Measurements from ENCODE around the gene DIS3L.
A peak's percentile ranks its signal among the peaks of the same experiment; 100 is the strongest.

The DIS3L gene

GRCh38 chr15:66293419-66294156 is at the start of gene DIS3L:
DIS3L (plus strand) TSS chr15:66293568; CDS start chr15:66293597, 29 bp downstream.
- TF ChIP-seq CTCF (IDR thresholded peaks at IDR 0.05) = no peak

DNA sequence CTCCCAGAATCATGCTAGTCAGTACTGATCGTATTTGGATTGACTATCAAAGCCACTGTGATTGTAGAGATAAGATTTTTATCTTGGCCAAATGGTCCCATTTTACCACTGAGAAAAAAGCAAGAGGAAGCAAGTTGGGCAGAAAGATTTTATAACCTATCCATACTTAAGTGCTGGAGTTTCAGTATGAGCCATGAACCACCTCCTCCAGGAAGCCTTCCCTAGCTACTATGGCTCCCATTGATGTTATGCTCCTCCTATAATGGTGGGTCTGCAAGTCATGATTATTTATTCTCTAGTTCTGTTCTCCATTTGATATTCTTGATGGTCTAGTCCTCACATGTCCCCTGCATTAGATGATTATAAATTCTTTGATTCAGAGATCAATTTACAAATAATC is 46.4 kb upstream of the DIS3L start:
- no peak for TF ChIP-seq CTCF (IDR thresholded peaks at IDR 0.05)

DNA sequence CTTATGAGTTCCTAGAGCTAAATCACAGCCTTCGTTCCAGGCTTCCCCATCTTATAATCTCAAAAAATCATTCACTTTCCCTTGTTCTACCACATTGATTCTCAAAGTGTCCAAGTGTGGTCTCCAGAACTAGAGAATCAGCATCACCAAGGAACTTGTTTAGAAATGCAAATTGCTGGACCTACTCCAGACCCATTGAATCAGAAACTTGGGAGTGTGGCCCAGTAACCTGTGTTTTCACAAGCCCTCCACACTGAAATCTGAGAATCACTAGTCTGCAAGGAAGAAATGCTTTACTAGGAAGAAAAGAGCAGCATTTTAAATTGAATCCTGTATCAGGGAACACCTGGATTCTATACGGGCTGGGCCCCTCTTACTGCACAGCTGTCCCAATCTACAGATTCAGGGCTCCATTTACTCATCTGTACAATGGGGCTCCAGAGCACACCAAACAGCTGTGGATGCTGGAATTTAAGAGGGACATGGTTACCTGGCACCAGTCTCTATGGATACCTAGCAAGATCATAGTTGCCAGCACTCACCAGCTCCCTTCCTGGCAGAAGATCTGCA is 43.7 kb upstream of the DIS3L start:
- no peak for TF ChIP-seq CTCF (IDR thresholded peaks at IDR 0.05)

- no peak for TF ChIP-seq CTCF (IDR thresholded peaks at IDR 0.05)
Measured at GRCh38 chr15:66251065-66251789, 42.1 kb upstream of the DIS3L start.

GRCh38 chr15:66251790-66252684 is 41.3 kb upstream of the DIS3L start:
- TF ChIP-seq CTCF (IDR thresholded peaks at IDR 0.05) = peak; percentile 92

DNA sequence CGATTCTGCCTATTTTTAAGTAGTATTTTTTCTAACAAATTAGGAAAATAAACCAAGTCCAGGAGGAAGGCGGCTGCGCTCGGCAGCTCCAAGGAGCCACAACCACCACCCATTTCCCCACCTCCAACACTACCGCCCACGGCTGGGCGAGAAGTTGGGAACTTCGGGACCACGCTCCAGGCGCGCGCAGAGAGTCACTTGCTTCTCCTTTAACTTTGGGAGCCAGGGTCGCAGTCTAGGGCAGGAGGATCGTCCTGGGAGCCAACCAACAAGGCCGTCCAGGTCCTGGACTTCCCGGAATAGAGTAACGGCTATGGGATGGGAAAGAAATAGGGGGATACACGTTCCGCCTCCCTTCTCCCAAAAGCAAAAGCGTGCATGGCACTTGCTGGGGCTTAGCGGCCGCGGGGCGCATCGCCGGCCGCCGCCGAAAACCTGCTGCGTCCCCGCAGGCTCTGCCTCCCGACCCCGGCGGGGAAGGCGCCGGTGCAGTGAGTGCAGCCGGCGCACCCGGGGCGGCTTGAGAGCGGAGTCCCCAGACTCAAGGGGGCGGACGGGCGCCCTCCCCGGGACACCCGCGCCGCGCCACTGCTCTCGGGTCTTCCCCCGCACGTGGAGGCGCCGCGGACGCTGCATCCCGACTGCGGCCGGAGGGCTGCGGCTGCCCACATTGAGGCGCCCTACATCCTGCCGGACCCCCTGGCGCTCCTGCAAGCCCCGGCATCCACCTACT is 40.5 kb upstream of the DIS3L start:
- TF ChIP-seq CTCF (IDR thresholded peaks at IDR 0.05) = peak; percentile 37; the same call in 1 of the 2 replicates
